DOHH2 (cell line): Measurements from ENCODE around the gene ELAVL3.

Experiments used
- CTCF ChIP-seq: fragments of 200-600 bp; sonication (generic); IDR thresholded peaks from one replicate; pipeline ENCODE4 v1.5.1; 2014; ENCODE audit warnings: antibody characterized with exemption, mild to moderate bottlenecking, low read depth, low read length; ENCODE audit not compliant: poor library complexity, severe bottlenecking
- EZH2phosphoT487 ChIP-seq: fragments of 200-600 bp; sonication (generic); IDR thresholded peaks from 2 replicates; pipeline ENCODE4 v1.6.1; 2017; ENCODE audit warnings: borderline replicate concordance, mild to moderate bottlenecking, antibody characterized with exemption, low read length, moderate library complexity, mixed read lengths

DNA sequence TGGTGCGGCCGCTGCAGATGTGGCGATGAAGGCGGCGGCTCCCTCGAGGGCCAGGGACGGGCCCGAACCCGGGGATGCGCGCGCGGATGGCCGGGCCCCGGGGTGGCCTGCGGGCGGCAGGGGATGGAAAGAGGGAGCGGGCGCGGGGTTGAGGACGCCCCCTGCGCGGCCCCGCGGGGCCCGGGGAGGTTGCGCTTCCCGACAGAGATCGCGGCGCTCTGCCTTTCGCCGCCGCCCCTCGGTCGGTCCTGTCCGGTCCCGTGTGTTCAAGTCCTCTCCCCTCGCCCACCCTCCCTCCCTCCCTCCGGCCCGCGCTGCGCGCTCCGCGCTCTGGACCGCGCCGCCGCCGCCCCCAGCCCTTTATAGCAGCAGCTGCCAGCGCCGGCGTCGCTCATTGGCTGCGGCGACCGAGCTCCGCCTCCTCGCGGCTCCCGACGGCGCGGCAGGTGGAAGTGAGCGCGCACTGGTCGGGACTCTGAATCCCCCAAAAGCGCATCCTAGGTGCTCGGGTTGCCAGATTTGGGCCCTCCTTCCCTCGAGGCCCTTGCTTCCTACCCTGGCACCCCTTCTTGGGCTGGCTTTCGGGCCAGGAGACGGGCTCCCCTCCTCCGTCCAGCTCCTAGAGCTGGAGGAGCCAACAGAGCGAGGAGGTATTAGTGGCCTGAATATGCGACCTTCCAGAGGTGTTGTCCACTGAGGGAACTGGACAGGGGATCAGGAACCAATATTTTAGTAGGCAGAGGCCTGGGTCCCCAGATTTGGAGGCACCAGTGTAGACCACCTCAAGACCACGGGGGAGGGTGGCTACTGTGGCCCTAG is at the start of gene ELAVL3:
- TF ChIP-seq CTCF: no peak
- TF ChIP-seq EZH2phosphoT487: no peak
